Measurements from ENCODE around the gene NBAS.

- no peak for TF ChIP-seq ESRRA (IDR thresholded peaks at IDR 0.05; ENCODE audit: borderline replicate concordance, low read length)
- no peak for TF ChIP-seq CTCF (IDR thresholded peaks at IDR 0.05)
- no peak for TF ChIP-seq HMGXB4 (CRISPR knock-in tag; IDR thresholded peaks at IDR 0.05; ENCODE audit: borderline replicate concordance)
- no peak for TF ChIP-seq MYC (IDR thresholded peaks at IDR 0.05; ENCODE audit: borderline replicate concordance, low read length)
- TF ChIP-seq RAD21 (conservative IDR thresholded peaks at IDR 0.05 in 1 of 2, IDR thresholded peaks at IDR 0.05 in 1 of 2): no peak
- no peak for TF ChIP-seq POLR2A (IDR thresholded peaks at IDR 0.05; ENCODE audit: low read length)
- no peak for TF ChIP-seq MAFK (IDR thresholded peaks at IDR 0.05; ENCODE audit: partially characterized antibody)
- TF ChIP-seq CEBPB (IDR thresholded peaks at IDR 0.05): no peak
- no peak for TF ChIP-seq ATOH8 (CRISPR knock-in tag; IDR thresholded peaks at IDR 0.05; ENCODE audit: low read depth)
- no peak for TF ChIP-seq CBX2 (IDR thresholded peaks at IDR 0.05; ENCODE audit: borderline replicate concordance, low read depth)
Observed at GRCh38 chr2:15607709-15608391, 46.7 kb upstream of the NBAS start.

All from A549 (cell line).